NT2/D1 (cell line): ENCODE results near the gene PDE9A.

ENCODE experiments used
- SUZ12 ChIP-seq: IDR thresholded peaks from 2 replicates; pipeline ENCODE4 v1.6.1; 2011; ENCODE audit not compliant: insufficient read length, insufficient read depth; ENCODE audit errors: extremely low read depth
- YY1 ChIP-seq: IDR thresholded peaks from 2 replicates; pipeline ENCODE4 v1.6.1; 2011; ENCODE audit not compliant: insufficient read length, insufficient read depth
- ZNF274 ChIP-seq: IDR thresholded peaks from 2 replicates; pipeline ENCODE4 v1.6.1; 2011; ENCODE audit warnings: mild to moderate bottlenecking, low read depth, low read length

- TF ChIP-seq ZNF274 (no peak), SUZ12 (no peak), YY1 (no peak)
Measured at GRCh38 chr21:42798106-42798505, 144.7 kb downstream of the PDE9A start.
